Keratinocyte (primary cell): ENCODE results near the gene ARHGAP18. TPM values are rescaled to one million over a fixed set of nuclear protein-coding genes. Genes with fewer than 3 reads are reported as not detected.

ENCODE experiments used
- DNase-seq: peaks from one replicate; pipeline ENCODE4 v3.0.0-alpha.2; 2011; ENCODE audit warnings: low read depth, missing footprints, low spot score
- FAIRE-seq: peaks from 2 replicates; lab custom pipeline; 2011; peaks lifted over from hg19 to GRCh38; lab: Jason Lieb, UNC
- H2AFZ ChIP-seq: 2 replicates; pipeline ENCODE4 v1.6.0; 2012; ENCODE audit warnings: low read length, control low read depth, inconsistent platforms; ENCODE audit not compliant: control insufficient read depth
- H3K27ac ChIP-seq: 2 replicates; pipeline ENCODE4 v1.5.1; 2011; ENCODE audit warnings: low read length; ENCODE audit not compliant: control insufficient read depth, insufficient read depth
- H3K27me3 ChIP-seq: 3 replicates; pipeline ENCODE4 v1.6.0; 2011; ENCODE audit warnings: low read length; ENCODE audit not compliant: control insufficient read depth, insufficient read depth; ENCODE audit errors: extremely low read depth
- H3K36me3 ChIP-seq, 2 experiments: 2 replicates in 1 of 2; 3 replicates in 1 of 2; pipeline ENCODE4 v1.5.1; 2011; ENCODE audit warnings: low read length in 2 of 2, mild to moderate bottlenecking in 1 of 2; ENCODE audit not compliant: control insufficient read depth in 2 of 2, insufficient read depth in 2 of 2; ENCODE audit errors: extremely low read depth in 1 of 2
- H3K4me1 ChIP-seq: 3 replicates; pipeline ENCODE4 v1.5.1; 2011; ENCODE audit warnings: low read length; ENCODE audit not compliant: control insufficient read depth, insufficient read depth; ENCODE audit errors: extremely low read depth
- H3K4me2 ChIP-seq: 3 replicates; pipeline ENCODE4 v1.6.0; 2011; ENCODE audit warnings: low read depth, low read length; ENCODE audit not compliant: control insufficient read depth, insufficient read depth; ENCODE audit errors: extremely low read depth
- H3K4me3 ChIP-seq, 3 experiments: fragments of 200-600 bp in 1 of 3; sonication (generic) in 1 of 3; 2 replicates in 2 of 3; 3 replicates in 1 of 3; pipeline ENCODE4 v1.5.1; 2011 to 2016; ENCODE audit warnings: low read length in 3 of 3, mild to moderate bottlenecking in 3 of 3, control low read depth in 2 of 3, inconsistent platforms in 1 of 3, low read depth in 1 of 3, mixed read lengths in 1 of 3, mixed run types in 1 of 3, moderate library complexity in 1 of 3; ENCODE audit not compliant: control insufficient read depth in 2 of 3, insufficient read depth in 2 of 3; ENCODE audit errors: extremely low read depth in 1 of 3
- H3K79me2 ChIP-seq: 2 replicates; pipeline ENCODE4 v1.6.0; 2012; ENCODE audit warnings: low read length; ENCODE audit not compliant: control insufficient read depth, insufficient read depth
- H3K9ac ChIP-seq: 3 replicates; pipeline ENCODE4 v1.6.0; 2011; ENCODE audit warnings: low read length; ENCODE audit not compliant: control insufficient read depth, insufficient read depth; ENCODE audit errors: extremely low read depth
- H3K9me1 ChIP-seq: 3 replicates; pipeline ENCODE4 v1.6.0; 2011; ENCODE audit warnings: low read length; ENCODE audit not compliant: control insufficient read depth, insufficient read depth; ENCODE audit errors: extremely low read depth
- H3K9me3 ChIP-seq: 2 replicates; pipeline ENCODE4 v1.5.1; 2012; ENCODE audit warnings: low read depth, low read length; ENCODE audit not compliant: control insufficient read depth
- H4K20me1 ChIP-seq: 3 replicates; pipeline ENCODE4 v1.6.0; 2011; ENCODE audit warnings: low read length; ENCODE audit not compliant: control insufficient read depth, insufficient read depth; ENCODE audit errors: extremely low read depth
- EZH2 ChIP-seq: IDR thresholded peaks from one replicate; pipeline ENCODE4 v1.6.1; 2012; ENCODE audit warnings: inconsistent platforms, mild to moderate bottlenecking, low read length, moderate library complexity
- dilution Hi-C: fragments of 300-500 bp; cut with MboI; formaldehyde crosslinking; loops from one replicate; pipeline ENCODE4 v1.7.0; 2020; ENCODE audit warnings: low sequenced_read_pairs; ENCODE audit not compliant: extremely low pct_ligation_motif_present
- polyA plus RNA-seq, 5 experiments: library from polyadenylated mRNA; depleted of rRNA in 3 of 5; stranded (reverse) in 3 of 5; stranded (forward) in 1 of 5; unstranded in 1 of 5; fragments of >200 nt; gene quantifications; 1 replicate in 1 of 5; 2 replicates in 3 of 5; 3 replicates in 1 of 5; pipeline versions ENCODE4 v1.2.1 to v1.2.3, GENCODE V29; 2011 to 2012; ENCODE audit warnings: missing spikeins in 2 of 5, low read depth in 1 of 5, low replicate concordance in 1 of 5
- TF ChIP-seq, protein P1 (sequence below), 3 experiments: IDR thresholded peaks in 1 of 3; conservative IDR thresholded peaks in 1 of 3; optimal IDR thresholded peaks in 1 of 3; 2 replicates in 2 of 3; 3 replicates in 1 of 3; pipeline versions ENCODE3 to v1.5.1; 2011; ENCODE audit warnings: low read length in 3 of 3, mild to moderate bottlenecking in 3 of 3, moderate library complexity in 2 of 3, control low read depth in 1 of 3, inconsistent platforms in 1 of 3; ENCODE audit not compliant: insufficient read depth in 2 of 3; ENCODE audit errors: extremely low read depth in 1 of 3

The ARHGAP18 gene
- polyA plus RNA-seq, 1 donor (not counting 4 experiments of a cell fraction or from before 2014, with no cell fraction given) = 17.7 TPM

DNA sequence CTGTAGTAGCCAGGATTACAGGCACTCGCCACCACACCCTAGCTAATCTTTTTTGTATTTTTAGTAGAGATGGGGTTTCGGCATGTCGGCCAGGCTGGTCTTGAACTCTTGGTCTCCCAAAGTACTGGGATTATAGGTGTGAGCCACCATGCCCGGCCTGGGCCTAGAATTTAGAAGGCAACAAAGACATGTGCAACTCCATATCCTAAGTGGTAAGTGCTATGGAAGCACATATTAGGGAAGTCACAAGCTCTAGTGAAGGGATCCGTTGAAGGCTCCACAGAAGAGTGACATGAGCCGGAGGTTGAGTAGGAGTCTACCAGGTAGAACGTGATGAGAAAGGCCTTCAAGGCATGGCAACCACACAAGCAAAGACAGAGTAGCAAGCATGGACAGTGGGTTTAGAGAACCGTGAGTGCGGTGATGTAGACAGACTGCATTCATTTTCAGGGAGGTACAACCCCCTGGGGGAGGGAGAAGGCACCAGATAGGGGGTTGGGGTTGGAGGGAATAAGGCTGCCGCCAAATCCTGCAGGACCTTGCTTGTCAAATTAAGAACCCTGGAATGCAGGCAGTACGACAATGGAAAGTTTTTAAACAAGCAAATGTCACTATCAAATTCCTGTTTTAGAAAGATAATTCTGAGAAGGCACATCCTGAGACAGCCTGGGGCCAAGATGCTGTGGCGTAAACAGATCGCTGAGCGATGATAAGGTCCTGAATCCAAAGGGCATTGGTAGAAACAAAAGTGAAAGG is 50.2 kb downstream of the ARHGAP18 start:
- no peak for TF ChIP-seq EZH2
- TF ChIP-seq, protein P1, sequence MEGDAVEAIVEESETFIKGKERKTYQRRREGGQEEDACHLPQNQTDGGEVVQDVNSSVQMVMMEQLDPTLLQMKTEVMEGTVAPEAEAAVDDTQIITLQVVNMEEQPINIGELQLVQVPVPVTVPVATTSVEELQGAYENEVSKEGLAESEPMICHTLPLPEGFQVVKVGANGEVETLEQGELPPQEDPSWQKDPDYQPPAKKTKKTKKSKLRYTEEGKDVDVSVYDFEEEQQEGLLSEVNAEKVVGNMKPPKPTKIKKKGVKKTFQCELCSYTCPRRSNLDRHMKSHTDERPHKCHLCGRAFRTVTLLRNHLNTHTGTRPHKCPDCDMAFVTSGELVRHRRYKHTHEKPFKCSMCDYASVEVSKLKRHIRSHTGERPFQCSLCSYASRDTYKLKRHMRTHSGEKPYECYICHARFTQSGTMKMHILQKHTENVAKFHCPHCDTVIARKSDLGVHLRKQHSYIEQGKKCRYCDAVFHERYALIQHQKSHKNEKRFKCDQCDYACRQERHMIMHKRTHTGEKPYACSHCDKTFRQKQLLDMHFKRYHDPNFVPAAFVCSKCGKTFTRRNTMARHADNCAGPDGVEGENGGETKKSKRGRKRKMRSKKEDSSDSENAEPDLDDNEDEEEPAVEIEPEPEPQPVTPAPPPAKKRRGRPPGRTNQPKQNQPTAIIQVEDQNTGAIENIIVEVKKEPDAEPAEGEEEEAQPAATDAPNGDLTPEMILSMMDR (optimal IDR thresholded peaks at IDR 0.05 in 1 of 3, IDR thresholded peaks at IDR 0.05 in 1 of 3, conservative IDR thresholded peaks at IDR 0.05 in 1 of 3; ENCODE audit: extremely low read depth in 1 of 3, insufficient read depth in 2 of 3, low read length in 3 of 3) = no peak
- H3K9me3 ChIP-seq = no peaks in the 10 kb centered on the region
- peaks cover 73% of the 10 kb centered on the region for H3K79me2 ChIP-seq
- H3K4me1 ChIP-seq = peaks cover 15% of the 10 kb centered on the region
- H3K36me3 ChIP-seq = peaks cover 0 to 4% of the 10 kb centered on the region in 2 experiments
- peak overlapping the region; percentile 80 for H3K4me2 ChIP-seq
- peak overlapping the region; percentile 59 for H2AFZ ChIP-seq
- FAIRE-seq (peak; percentile 65), DNase-seq (no peak)
- H4K20me1 ChIP-seq = no peaks in the 10 kb centered on the region
- H3K4me3 ChIP-seq = peak overlapping the region; percentile 23 to 56 (median 53)
- no peaks in the 10 kb centered on the region for H3K27me3 ChIP-seq
- peak overlapping the region; percentile 51 for H3K9ac ChIP-seq
- dilution Hi-C loops = no loop called here
- no peaks in the 10 kb centered on the region for H3K9me1 ChIP-seq
- peak overlapping the region; percentile 49 for H3K27ac ChIP-seq

DNA sequence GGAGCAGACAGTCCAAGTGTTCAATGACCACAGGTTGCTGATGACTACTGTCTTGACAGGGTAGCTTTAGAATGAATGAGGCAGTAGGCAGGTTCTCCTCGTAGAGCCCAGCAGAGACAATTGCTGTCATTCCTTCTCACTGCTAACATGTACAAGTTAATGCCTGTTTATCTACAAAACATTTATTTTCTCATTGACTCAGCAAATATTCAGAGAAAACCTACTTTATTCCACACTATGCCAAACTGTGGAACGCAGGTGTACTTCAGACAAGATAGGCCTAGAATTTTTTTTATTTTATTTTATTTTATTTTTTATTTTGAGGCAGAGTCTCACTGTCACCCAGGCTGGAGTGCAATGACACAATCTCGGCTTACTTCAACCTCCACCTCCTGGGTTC is 50.8 kb downstream of the ARHGAP18 start:
- no peak overlapping the region for H3K4me3 ChIP-seq
- no peaks in the 10 kb centered on the region for H4K20me1 ChIP-seq
- DNase-seq = no peak
- TF ChIP-seq, protein P1 (optimal IDR thresholded peaks at IDR 0.05 in 1 of 3, IDR thresholded peaks at IDR 0.05 in 1 of 3, conservative IDR thresholded peaks at IDR 0.05 in 1 of 3; ENCODE audit: extremely low read depth in 1 of 3, insufficient read depth in 2 of 3, low read length in 3 of 3) = no peak
- no peak for TF ChIP-seq EZH2
- peak; percentile 43 for FAIRE-seq
- H3K4me2 ChIP-seq = peak overlapping the region; percentile 80
- dilution Hi-C loops = no loop called here
- no peak overlapping the region for H2AFZ ChIP-seq
- H3K4me1 ChIP-seq = peaks cover 15% of the 10 kb centered on the region
- no peaks in the 10 kb centered on the region for H3K9me3 ChIP-seq
- H3K27ac ChIP-seq = no peak overlapping the region
- peaks cover 0 to 4% of the 10 kb centered on the region in 2 experiments for H3K36me3 ChIP-seq
- no peak overlapping the region for H3K9ac ChIP-seq
- peaks cover 73% of the 10 kb centered on the region for H3K79me2 ChIP-seq
- no peaks in the 10 kb centered on the region for H3K27me3 ChIP-seq
- H3K9me1 ChIP-seq = no peaks in the 10 kb centered on the region
